Thoracic aorta (tissue), 2 donors: ENCODE measurements around the gene B4GALNT4. TPM values are rescaled to one million over a fixed set of nuclear protein-coding genes. Genes with fewer than 3 reads are reported as not detected.
"Not testable (repeated sequence)": the region's sequence is repeated elsewhere in the genome, so short reads cannot be mapped to it uniquely, and the experiment has no call there.

ENCODE experiments used
- ATAC-seq: fragments of 150-250 bp; one replicate; pipeline ENCODE4 v1.8.0; 2017; ENCODE audit warnings: low read depth; ENCODE audit not compliant: insufficient number of reproducible peaks, low FRiP score
- DNase-seq: peaks from one replicate; pipeline ENCODE4 v3.0.0-alpha.2; 2020; ENCODE audit warnings: low spot score
- H3K27ac ChIP-seq, 2 donors: fragments of 200-600 bp; sonication (generic); 1 replicate in 1 of 2; 2 replicates in 1 of 2; pipeline ENCODE4 v1.5.1; 2016; ENCODE audit warnings: mild to moderate bottlenecking in 2 of 2, moderate library complexity in 2 of 2
- H3K27me3 ChIP-seq: fragments of 200-600 bp; sonication (generic); replicated peaks from 2 replicates; pipeline ENCODE4 v1.6.0; 2016; ENCODE audit warnings: mild to moderate bottlenecking; ENCODE audit not compliant: insufficient read depth
- H3K36me3 ChIP-seq: fragments of 200-600 bp; sonication (generic); one replicate; pipeline ENCODE4 v1.5.1; 2016
- H3K4me1 ChIP-seq, 2 donors: fragments of 200-600 bp; sonication (generic); 1 replicate in 1 of 2; 2 replicates in 1 of 2; pipeline versions ENCODE4 v1.5.1 to v1.6.0; 2016; ENCODE audit warnings: low read depth in 2 of 2, mild to moderate bottlenecking in 1 of 2; ENCODE audit not compliant: control insufficient read depth in 1 of 2
- H3K4me3 ChIP-seq: fragments of 200-600 bp; sonication (generic); 2 replicates; pipeline ENCODE4 v1.5.1; 2016; ENCODE audit warnings: mild to moderate bottlenecking
- H3K9me3 ChIP-seq: fragments of 200-600 bp; sonication (generic); 2 replicates; pipeline ENCODE4 v1.5.1; 2016
- total RNA-seq, 2 donors: library from RNA; depleted of rRNA; stranded (reverse); fragments of >200 nt; gene quantifications; one replicate each; pipeline versions ENCODE4 v1.1.0 to v1.2.3, GENCODE V29; 2016
- TF ChIP-seq, protein P1 (sequence below): fragments of 200-600 bp; sonication (generic); IDR thresholded peaks from one replicate; pipeline ENCODE4 v1.5.1; 2019; ENCODE audit warnings: antibody characterized with exemption

Gene B4GALNT4
- total RNA-seq, 2 donors from 2014 or later = 0.78 to 3.7 TPM

- TF ChIP-seq, protein P1, sequence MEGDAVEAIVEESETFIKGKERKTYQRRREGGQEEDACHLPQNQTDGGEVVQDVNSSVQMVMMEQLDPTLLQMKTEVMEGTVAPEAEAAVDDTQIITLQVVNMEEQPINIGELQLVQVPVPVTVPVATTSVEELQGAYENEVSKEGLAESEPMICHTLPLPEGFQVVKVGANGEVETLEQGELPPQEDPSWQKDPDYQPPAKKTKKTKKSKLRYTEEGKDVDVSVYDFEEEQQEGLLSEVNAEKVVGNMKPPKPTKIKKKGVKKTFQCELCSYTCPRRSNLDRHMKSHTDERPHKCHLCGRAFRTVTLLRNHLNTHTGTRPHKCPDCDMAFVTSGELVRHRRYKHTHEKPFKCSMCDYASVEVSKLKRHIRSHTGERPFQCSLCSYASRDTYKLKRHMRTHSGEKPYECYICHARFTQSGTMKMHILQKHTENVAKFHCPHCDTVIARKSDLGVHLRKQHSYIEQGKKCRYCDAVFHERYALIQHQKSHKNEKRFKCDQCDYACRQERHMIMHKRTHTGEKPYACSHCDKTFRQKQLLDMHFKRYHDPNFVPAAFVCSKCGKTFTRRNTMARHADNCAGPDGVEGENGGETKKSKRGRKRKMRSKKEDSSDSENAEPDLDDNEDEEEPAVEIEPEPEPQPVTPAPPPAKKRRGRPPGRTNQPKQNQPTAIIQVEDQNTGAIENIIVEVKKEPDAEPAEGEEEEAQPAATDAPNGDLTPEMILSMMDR = no peak
- Histone ChIP-seq H3K27me3 (no peaks in the 10 kb centered on the region), H3K36me3 (no peaks in the 10 kb centered on the region), H3K27ac (no peak overlapping the region), H3K4me3 (no peak overlapping the region), H3K4me1 (peaks cover 1 to 2% of the 10 kb centered on the region in 2 donors), H3K9me3 (no peaks in the 10 kb centered on the region)
- ATAC-seq (no peak), DNase-seq (no peak)
Observed at GRCh38 chr11:360326-361280, 8.7 kb upstream of the B4GALNT4 start.

DNA sequence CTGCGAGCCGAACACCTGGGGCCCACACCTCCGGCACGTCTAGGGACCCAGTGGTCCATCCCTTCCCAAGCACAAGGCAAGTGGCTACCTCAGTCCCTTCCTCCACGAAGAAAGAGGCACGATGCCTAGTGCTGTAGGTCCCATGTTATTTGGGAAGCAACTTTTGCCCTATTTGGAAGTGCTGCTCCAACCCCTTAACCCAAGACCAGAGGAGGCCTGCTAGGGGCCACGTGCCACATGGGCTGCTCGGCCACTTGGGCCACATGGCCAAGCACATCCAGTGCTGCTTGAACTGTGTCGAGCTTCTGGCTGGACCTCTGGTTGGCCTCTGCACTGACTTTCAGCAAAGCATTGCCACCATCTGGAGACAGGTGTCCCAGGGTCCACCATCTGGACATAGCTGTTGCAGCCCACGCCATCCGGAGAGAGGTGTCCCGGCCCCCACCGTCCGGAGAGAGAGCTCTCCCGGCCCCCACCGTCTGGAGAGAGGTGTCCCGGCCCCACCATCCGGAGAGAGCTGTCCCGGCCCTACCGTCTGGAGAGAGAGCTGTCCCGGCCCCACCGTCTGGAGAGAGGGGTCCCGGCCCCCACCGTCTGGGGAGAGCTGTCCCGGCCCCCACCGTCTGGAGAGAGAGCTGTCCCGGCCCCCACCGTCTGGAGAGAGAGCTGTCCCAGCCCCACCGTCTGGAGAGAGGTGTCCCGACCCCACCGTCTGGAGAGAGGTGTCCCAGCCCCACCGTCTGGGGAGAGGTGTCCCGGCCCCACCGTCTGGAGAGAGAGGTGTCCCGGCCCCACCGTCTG, 6.5 kb upstream of the B4GALNT4 start:
- Histone ChIP-seq H3K4me1 (no peaks in the 10 kb centered on the region), H3K36me3 (no peaks in the 10 kb centered on the region), H3K27ac (no peak overlapping the region), H3K4me3 (no peak overlapping the region), H3K27me3 (no peaks in the 10 kb centered on the region), H3K9me3 (no peaks in the 10 kb centered on the region)
- no peak for DNase-seq
- no peak for ATAC-seq
- TF ChIP-seq, protein P1 = no peak

DNA sequence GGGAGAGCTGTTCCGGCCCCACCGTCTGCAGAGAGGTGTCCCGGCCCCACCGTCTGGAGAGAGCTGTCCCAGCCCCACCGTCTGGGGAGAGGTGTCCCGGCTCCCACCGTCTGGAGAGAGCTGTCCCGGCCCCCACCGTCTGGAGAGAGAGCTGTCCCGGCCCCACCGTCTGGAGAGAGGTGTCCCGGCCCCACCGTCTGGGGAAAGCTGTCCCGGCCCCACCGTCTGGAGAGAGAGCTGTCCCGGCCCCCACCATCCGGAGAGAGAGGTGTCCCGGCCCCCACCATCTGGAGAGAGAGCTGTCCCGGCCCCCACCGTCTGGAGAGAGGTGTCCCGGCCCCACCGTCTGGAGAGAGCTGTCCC, 5.9 kb upstream of the B4GALNT4 start:
- not testable (repeated sequence) for H3K4me3 ChIP-seq, H3K9me3 ChIP-seq, ATAC-seq, DNase-seq, H3K27ac ChIP-seq, H3K27me3 ChIP-seq, H3K36me3 ChIP-seq, H3K4me1 ChIP-seq

GRCh38 chr11:363948-364761, 5.1 kb upstream of the B4GALNT4 start:
- Histone ChIP-seq H3K4me1 (no peaks in the 10 kb centered on the region), H3K27me3 (no peaks in the 10 kb centered on the region), H3K4me3 (no peak overlapping the region), H3K27ac (no peak overlapping the region), H3K36me3 (no peaks in the 10 kb centered on the region), H3K9me3 (no peaks in the 10 kb centered on the region)
- ATAC-seq (no peak), DNase-seq (no peak)
- TF ChIP-seq, protein P1 = no peak

DNA sequence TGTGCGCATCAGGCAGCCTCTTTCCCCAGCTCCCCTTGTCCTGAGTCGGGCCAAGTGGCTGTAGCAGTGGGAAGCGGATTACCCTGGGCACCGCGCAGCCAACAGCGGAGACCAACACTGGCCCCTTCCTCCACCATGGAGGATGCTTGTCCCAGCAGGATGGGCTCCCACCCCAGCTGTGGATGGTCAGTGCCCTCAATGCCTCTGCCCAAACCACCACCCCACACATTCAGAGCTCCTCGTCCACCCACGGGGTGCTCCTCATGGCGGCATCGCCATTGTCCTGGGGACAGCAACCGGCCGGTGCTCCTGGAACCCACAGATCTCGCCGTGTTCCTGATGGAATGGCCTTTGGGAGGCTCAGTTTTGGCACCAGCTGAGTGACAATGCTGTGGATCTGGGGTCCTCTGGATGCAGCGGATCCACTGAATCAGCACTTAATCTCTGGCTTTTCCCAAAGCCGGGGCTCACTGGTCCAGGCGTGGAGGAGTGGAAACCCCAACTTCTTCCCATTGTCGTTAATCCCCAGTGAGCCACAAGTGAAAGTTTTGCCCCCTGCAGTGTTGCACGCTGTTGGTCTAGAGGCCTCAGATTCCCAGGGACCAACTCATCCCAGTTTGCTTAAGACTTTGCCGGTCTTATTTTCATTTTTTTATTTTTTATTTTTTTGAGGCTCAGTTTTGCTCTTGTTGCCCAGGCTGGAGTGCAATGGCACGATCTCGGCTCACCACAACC, 4.1 kb upstream of the B4GALNT4 start:
- Histone ChIP-seq H3K27me3 (no peaks in the 10 kb centered on the region), H3K27ac (no peak overlapping the region), H3K4me1 (no peaks in the 10 kb centered on the region), H3K4me3 (no peak overlapping the region), H3K36me3 (no peaks in the 10 kb centered on the region), H3K9me3 (no peaks in the 10 kb centered on the region)
- DNase-seq (no peak), ATAC-seq (no peak)
- TF ChIP-seq, protein P1 = no peak
